OCI-LY3 (cell line): ENCODE data around the gene NRG4.

ENCODE experiments used
- EZH2phosphoT487 ChIP-seq: fragments of 200-600 bp; shearing (Covaris generic); IDR thresholded peaks from 2 replicates; pipeline ENCODE4 v1.6.1; 2018; ENCODE audit warnings: antibody characterized with exemption, mixed run types, low read depth
- TF ChIP-seq, protein P1 (sequence below): fragments of 200-600, 300-600 bp; sonication (generic); IDR thresholded peaks from 2 replicates; pipeline ENCODE4 v1.5.1; 2014; ENCODE audit warnings: antibody characterized with exemption, low read length, low read depth

DNA sequence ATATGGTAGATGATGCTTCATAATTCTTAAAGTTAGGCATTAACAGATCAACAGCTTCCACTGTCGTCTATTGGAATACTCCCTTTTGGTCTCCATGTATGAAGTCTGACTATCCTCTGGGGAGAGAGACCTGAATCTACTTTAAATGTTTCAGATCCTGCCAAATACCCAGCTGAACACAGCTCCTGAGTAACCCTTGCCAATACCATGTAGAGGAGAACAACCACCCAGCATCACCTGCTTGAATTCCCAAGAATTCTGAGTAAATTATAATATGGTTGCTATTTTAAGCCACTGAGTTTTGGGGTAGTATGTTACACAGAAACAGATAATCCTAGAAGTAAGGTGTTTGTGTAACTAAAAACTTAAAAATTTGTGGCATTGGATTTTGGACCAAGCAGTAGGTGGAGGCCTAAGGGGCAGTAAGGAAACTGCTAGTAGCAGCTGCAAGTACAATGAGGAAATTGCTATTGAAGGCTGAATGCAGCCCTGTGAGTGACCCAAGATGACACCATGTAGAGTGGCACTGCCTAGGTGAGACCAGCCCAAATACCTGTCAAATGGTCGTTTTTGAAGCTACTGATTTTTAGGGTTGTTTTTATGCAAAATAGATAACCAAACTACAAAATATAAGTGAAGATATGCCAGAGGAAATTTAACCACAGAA lies 30.9 kb downstream of the NRG4 start:
- TF ChIP-seq, protein P1, sequence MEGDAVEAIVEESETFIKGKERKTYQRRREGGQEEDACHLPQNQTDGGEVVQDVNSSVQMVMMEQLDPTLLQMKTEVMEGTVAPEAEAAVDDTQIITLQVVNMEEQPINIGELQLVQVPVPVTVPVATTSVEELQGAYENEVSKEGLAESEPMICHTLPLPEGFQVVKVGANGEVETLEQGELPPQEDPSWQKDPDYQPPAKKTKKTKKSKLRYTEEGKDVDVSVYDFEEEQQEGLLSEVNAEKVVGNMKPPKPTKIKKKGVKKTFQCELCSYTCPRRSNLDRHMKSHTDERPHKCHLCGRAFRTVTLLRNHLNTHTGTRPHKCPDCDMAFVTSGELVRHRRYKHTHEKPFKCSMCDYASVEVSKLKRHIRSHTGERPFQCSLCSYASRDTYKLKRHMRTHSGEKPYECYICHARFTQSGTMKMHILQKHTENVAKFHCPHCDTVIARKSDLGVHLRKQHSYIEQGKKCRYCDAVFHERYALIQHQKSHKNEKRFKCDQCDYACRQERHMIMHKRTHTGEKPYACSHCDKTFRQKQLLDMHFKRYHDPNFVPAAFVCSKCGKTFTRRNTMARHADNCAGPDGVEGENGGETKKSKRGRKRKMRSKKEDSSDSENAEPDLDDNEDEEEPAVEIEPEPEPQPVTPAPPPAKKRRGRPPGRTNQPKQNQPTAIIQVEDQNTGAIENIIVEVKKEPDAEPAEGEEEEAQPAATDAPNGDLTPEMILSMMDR = no peak
- TF ChIP-seq EZH2phosphoT487 = no peak
